A673 (cell line): Measurements from ENCODE around the gene U2SURP.

ENCODE experiments used
- EZH2 ChIP-seq: fragments of 200-600 bp; sonication (generic); IDR thresholded peaks from 2 replicates; pipeline ENCODE4 v1.6.1; 2017; ENCODE audit warnings: borderline replicate concordance, low read depth, mild to moderate bottlenecking, mixed read lengths, antibody characterized with exemption, low read length; ENCODE audit not compliant: poor library complexity, severe bottlenecking
- TF ChIP-seq, protein P1 (sequence below): fragments of 300-800, 200-600 bp; sonication (generic); conservative IDR thresholded peaks from 2 replicates; pipeline ENCODE4 v1.5.1; 2017; ENCODE audit warnings: low read depth, mild to moderate bottlenecking, antibody characterized with exemption, low read length, moderate library complexity, mixed read lengths

DNA sequence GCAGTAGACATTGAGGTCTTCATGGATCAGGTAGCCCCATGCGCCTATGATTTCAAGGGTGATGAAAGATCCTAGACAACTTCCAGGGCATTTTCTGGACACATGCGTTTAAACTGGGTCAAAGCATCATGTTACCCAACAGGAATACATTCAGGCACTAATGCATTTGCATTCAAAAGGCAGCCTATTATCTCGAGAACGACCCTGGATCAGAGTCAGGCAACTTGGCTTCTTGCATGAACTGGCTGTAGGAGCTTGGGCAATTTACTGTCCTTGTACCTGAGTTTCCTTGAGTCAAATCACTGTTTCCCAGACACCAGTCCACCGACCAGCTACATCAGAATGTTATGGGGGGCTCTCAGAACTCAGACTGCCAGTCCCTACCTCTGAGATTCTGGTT is 66.7 kb downstream of the U2SURP start:
- TF ChIP-seq EZH2, result no peak
- TF ChIP-seq, protein P1, sequence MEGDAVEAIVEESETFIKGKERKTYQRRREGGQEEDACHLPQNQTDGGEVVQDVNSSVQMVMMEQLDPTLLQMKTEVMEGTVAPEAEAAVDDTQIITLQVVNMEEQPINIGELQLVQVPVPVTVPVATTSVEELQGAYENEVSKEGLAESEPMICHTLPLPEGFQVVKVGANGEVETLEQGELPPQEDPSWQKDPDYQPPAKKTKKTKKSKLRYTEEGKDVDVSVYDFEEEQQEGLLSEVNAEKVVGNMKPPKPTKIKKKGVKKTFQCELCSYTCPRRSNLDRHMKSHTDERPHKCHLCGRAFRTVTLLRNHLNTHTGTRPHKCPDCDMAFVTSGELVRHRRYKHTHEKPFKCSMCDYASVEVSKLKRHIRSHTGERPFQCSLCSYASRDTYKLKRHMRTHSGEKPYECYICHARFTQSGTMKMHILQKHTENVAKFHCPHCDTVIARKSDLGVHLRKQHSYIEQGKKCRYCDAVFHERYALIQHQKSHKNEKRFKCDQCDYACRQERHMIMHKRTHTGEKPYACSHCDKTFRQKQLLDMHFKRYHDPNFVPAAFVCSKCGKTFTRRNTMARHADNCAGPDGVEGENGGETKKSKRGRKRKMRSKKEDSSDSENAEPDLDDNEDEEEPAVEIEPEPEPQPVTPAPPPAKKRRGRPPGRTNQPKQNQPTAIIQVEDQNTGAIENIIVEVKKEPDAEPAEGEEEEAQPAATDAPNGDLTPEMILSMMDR, result no peak
